Endodermal cell (in vitro differentiated cells): Measurements from ENCODE around the gene OBP2A. TPM values are rescaled to one million over a fixed set of nuclear protein-coding genes. Genes with fewer than 3 reads are reported as not detected.

Experiments used
- DNase-seq: peaks from one replicate; pipeline ENCODE4 v3.0.0-alpha.2; 2017
- H3K27ac ChIP-seq: 2 replicates; pipeline ENCODE4 v1.5.1; 2013; ENCODE audit warnings: mild to moderate bottlenecking, low read depth, low read length, moderate library complexity
- H3K27me3 ChIP-seq: 2 replicates; pipeline ENCODE4 v1.6.1; 2013; ENCODE audit warnings: mild to moderate bottlenecking, low read length, moderate library complexity; ENCODE audit not compliant: insufficient read depth, control insufficient read depth, poor library complexity, severe bottlenecking
- H3K36me3 ChIP-seq: 2 replicates; pipeline ENCODE4 v1.7.0; 2013; ENCODE audit warnings: mild to moderate bottlenecking, low read length, moderate library complexity; ENCODE audit not compliant: control insufficient read depth, insufficient read depth
- H3K4me1 ChIP-seq: one replicate; pipeline ENCODE4 v1.7.0; 2013; ENCODE audit warnings: low read length; ENCODE audit not compliant: control insufficient read depth, insufficient read depth
- H3K4me3 ChIP-seq: 2 replicates; pipeline ENCODE4 v1.5.1; 2013; ENCODE audit warnings: mild to moderate bottlenecking, low read length, moderate library complexity
- H3K9ac ChIP-seq: 2 replicates; pipeline ENCODE4 v1.6.1; 2013; ENCODE audit warnings: mild to moderate bottlenecking, low read length, moderate library complexity; ENCODE audit not compliant: poor library complexity, severe bottlenecking; ENCODE audit errors: extremely low read depth
- H3K9me3 ChIP-seq: 2 replicates; pipeline ENCODE4 v1.6.1; 2013; ENCODE audit warnings: mild to moderate bottlenecking, low read length, moderate library complexity; ENCODE audit not compliant: control insufficient read depth
- H3K27ac Mint-ChIP-seq: 2 replicates; pipeline ENCODE4 v1.8.0; 2020; ENCODE audit warnings: mixed read lengths
- H3K27me3 Mint-ChIP-seq: 2 replicates; pipeline ENCODE4 v1.8.0; 2021; ENCODE audit warnings: mild to moderate bottlenecking, mixed read lengths; ENCODE audit not compliant: insufficient read depth
- H3K36me3 Mint-ChIP-seq: 2 replicates; pipeline ENCODE4 v1.8.0; 2020; ENCODE audit warnings: low read depth, mixed read lengths
- H3K4me1 Mint-ChIP-seq: 2 replicates; pipeline ENCODE4 v1.8.0; 2020; ENCODE audit warnings: mixed read lengths
- H3K4me3 Mint-ChIP-seq: 2 replicates; pipeline ENCODE4 v1.8.0; 2020; ENCODE audit warnings: mild to moderate bottlenecking, moderate library complexity, mixed read lengths
- H3K9me3 Mint-ChIP-seq: 2 replicates; pipeline ENCODE4 v1.8.0; 2020; ENCODE audit warnings: mild to moderate bottlenecking, mixed read lengths
- CTCF ChIP-seq: fragments of 200-600 bp; sonication (generic); conservative IDR thresholded peaks from 2 replicates; pipeline ENCODE4 v1.5.0; 2021; ENCODE audit warnings: antibody characterized with exemption, mild to moderate bottlenecking
- whole genome bisulfite sequencing, 2 experiments: methylation state at CpG; one replicate each; pipeline versions ENCODE4 v1.1.5 to v1.1.7; 2013; ENCODE audit warnings: missing lambda C conversion rate in 2 of 2, mixed read lengths in 1 of 2; ENCODE audit not compliant: insufficient coverage in 1 of 2, insufficient read length in 1 of 2; 5-methylcytosine and 5-hydroxymethylcytosine counted together
- total RNA-seq, 2 donors: library from RNA; stranded (reverse); fragmentation: NEBNext Ultra II Directional in 1 of 2; extraction: Animal tissue kit (Norgen Biotek cat#: 25700) in 1 of 2; gene quantifications; 2 replicates in 1 of 2; 3 replicates in 1 of 2; pipeline ENCODE4 v1.2.1, GENCODE V29; 2021

OBP2A gene
- total RNA-seq, 2 donors from 2014 or later, result not detected

DNA sequence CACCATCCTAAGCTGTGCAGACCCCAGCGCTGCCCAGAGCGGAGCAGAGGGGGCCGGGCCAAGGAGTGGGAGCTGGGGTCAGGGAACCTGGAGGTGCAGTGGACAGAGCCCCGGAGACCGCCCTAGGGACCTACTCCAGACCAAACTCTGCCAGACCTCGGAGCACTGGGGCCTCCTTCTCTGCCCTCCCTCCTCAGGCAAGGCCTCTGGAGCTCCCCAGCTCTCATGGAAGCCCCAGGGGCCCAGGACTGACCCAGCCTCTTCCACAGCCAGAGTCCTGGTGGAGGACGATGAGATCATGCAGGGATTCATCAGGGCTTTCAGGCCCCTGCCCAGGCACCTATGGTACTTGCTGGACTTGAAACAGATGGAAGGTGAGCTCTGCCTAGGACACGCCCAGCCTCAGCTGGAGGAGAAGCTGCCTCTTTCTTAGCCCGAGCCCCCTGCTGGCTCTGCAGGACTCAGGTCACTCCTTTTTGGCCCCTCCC lies 19.3 kb downstream of the OBP2A start:
- no peak for DNase-seq
- TF ChIP-seq CTCF, result no peak
- WGBS, 2 experiments, result 87 to 90% methylated on average over 3 to 9 of the region's 9 CpGs
- no peaks in the 10 kb centered on the region for H3K4me1 ChIP-seq
- no peaks in the 10 kb centered on the region for H3K4me1 Mint-ChIP-seq
- H3K9me3 Mint-ChIP-seq, result peaks cover 12% of the 10 kb centered on the region
- no peak overlapping the region for H3K27ac ChIP-seq
- H3K27ac Mint-ChIP-seq, result no peak overlapping the region
- H3K4me3 ChIP-seq, result no peak overlapping the region
- no peaks in the 10 kb centered on the region for H3K27me3 ChIP-seq
- H3K36me3 Mint-ChIP-seq, result no peaks in the 10 kb centered on the region
- H3K4me3 Mint-ChIP-seq, result no peak overlapping the region
- no peaks in the 10 kb centered on the region for H3K27me3 Mint-ChIP-seq
- H3K9me3 ChIP-seq, result peaks cover 12% of the 10 kb centered on the region
- no peak overlapping the region for H3K9ac ChIP-seq
- no peaks in the 10 kb centered on the region for H3K36me3 ChIP-seq

DNA sequence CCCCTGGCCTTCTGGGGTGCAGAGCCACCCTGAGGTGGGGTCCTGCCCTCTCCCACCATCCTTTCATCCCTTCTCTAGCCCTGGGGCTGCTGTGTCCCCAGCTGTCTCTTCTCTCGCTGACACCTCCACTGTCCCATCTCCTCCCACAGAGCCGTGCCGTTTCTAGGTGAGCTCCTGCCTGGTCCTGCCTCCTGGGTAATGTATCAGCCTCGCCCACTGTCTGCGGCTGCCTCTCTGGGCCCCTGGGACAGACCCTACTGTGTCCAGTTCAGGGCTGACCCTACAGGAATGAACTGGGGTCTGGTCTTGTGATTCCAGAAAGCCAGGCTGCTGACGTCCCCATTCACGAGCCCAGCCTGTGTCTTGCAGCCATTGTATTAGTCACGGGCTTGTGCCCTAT lies 19.7 kb downstream of the OBP2A start:
- 86 to 91% methylated on average over 4 to 8 of the region's 8 CpGs for WGBS, 2 experiments
- H3K9ac ChIP-seq, result no peak overlapping the region

DNA sequence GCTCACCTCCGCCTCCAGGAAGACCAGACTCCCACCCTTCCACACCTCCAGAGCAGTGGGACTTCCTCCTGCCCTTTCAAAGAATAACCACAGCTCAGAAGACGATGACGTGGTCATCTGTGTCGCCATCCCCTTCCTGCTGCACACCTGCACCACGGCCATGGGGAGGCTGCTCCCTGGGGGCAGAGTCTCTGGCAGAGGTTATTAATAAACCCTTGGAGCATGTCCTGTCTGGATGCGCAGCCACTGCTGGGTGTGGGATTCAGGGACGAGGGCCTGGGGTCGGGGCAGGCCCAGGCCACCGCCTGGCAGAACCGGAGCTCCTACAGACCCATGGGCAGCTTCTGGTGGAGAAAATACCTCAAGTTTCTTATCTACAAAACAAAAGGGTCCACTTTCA lies 20.6 kb downstream of the OBP2A start:
- Mint-ChIP-seq H3K27me3 (no peaks in the 10 kb centered on the region), H3K36me3 (no peaks in the 10 kb centered on the region), H3K9me3 (peaks cover 12% of the 10 kb centered on the region), H3K27ac (no peak overlapping the region), H3K4me1 (no peaks in the 10 kb centered on the region), H3K4me3 (no peak overlapping the region)
- TF ChIP-seq CTCF, result no peak
- no peaks in the 10 kb centered on the region for H3K27me3 ChIP-seq
- H3K4me1 ChIP-seq, result no peaks in the 10 kb centered on the region
- no peak overlapping the region for H3K27ac ChIP-seq
- peak; percentile 24 for DNase-seq
- H3K36me3 ChIP-seq, result no peaks in the 10 kb centered on the region
- H3K4me3 ChIP-seq, result no peak overlapping the region
- WGBS, 2 experiments, result 91 to 96% methylated on average over 7 to 10 of the region's 10 CpGs
- H3K9me3 ChIP-seq, result peaks cover 12% of the 10 kb centered on the region
- H3K9ac ChIP-seq, result no peak overlapping the region

More for the DNA sequence above, 19.7 kb downstream of the OBP2A start:
- H3K9me3 Mint-ChIP-seq, result peaks cover 12% of the 10 kb centered on the region
- peak overlapping the region; percentile 42 for H3K27ac Mint-ChIP-seq
- no peak overlapping the region for H3K27ac ChIP-seq
- H3K9me3 ChIP-seq, result peaks cover 12% of the 10 kb centered on the region
- peak; percentile 46 for DNase-seq
- no peaks in the 10 kb centered on the region for H3K27me3 Mint-ChIP-seq
- no peak for TF ChIP-seq CTCF
- H3K4me3 Mint-ChIP-seq, result no peak overlapping the region
- H3K4me1 Mint-ChIP-seq, result no peaks in the 10 kb centered on the region
- H3K36me3 Mint-ChIP-seq, result no peaks in the 10 kb centered on the region
- no peaks in the 10 kb centered on the region for H3K36me3 ChIP-seq
- H3K27me3 ChIP-seq, result no peaks in the 10 kb centered on the region
- no peaks in the 10 kb centered on the region for H3K4me1 ChIP-seq
- H3K4me3 ChIP-seq, result no peak overlapping the region
